ENCODE results near the gene FUOM.
"Not testable (repeated sequence)": the region's sequence is repeated elsewhere in the genome, so short reads cannot be mapped to it uniquely, and the experiment has no call there.

FUOM gene

DNA sequence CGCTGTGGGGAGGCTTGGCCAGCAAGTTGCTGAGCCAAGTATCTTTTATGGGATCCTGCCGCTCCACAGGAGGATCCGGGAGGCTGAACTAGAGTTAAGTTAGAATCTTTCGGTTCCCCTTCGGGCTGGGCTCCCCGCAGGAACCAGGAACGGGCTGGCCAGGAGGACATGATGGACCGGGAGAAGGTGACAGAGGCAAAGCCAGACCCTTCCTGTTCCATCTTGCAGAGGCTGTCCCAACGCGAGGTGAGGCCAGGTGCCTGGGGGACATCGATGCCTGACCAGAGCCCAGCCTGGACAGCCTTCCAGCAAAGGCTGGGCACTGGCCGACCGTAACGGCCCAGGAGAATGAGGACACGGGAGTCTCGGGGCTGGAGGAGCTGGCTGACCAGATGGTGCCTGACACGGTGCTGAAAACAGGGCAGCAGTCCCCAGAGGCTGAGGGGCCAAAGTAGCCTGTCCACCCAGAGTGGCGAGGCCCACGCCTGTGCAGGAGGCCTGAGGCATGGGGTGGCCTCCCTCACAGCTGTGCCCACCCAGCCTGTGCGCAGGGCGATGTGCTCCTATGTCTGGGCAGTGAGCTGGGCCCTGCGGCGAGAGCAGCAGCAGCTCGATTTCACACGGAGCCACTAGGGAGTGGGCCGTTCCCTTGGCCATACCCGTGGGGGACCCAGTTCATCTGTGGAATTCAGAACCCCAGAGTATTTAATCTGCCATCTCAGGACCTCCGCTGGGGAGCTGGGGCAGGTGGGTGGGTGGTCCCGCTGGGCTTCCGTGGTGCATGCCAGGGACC is 19.4 kb upstream of the FUOM start:
- no peaks in the 10 kb centered on the region for H3K27me3 ChIP-seq (ENCODE audit: control insufficient read depth in 1 of 2, insufficient read depth in 2 of 2, low read length in 2 of 2)
- H3K27ac ChIP-seq (ENCODE audit: low read length): no peak overlapping the region

GRCh38 chr10:133376183-133376582 is 18.4 kb upstream of the FUOM start:
- H3K9ac ChIP-seq (ENCODE audit: low read length in 2 of 2); H3K36me3 ChIP-seq (ENCODE audit: control insufficient read depth in 2 of 2, insufficient read depth in 2 of 2, low read length in 2 of 2); H3K9me3 ChIP-seq (ENCODE audit: control insufficient read depth in 2 of 2, low read length in 2 of 2); H3K27ac ChIP-seq (ENCODE audit: low read length); H3K4me3 ChIP-seq (ENCODE audit: low read length in 2 of 2); H3K27me3 ChIP-seq (ENCODE audit: control insufficient read depth in 1 of 2, insufficient read depth in 2 of 2, low read length in 2 of 2): not testable (repeated sequence)
- peaks cover 29% of the 10 kb centered on the region for H3K4me1 ChIP-seq (ENCODE audit: control insufficient read depth, insufficient read depth, low read length)

More for the DNA sequence above, 19.4 kb upstream of the FUOM start:
- H3K9me3 ChIP-seq (ENCODE audit: control insufficient read depth in 2 of 2, low read length in 2 of 2): no peaks in the 10 kb centered on the region
- H3K4me3 ChIP-seq (ENCODE audit: low read length in 2 of 2): peak overlapping the region in 1 of 2 donors; percentile 88
- H3K36me3 ChIP-seq (ENCODE audit: control insufficient read depth in 2 of 2, insufficient read depth in 2 of 2, low read length in 2 of 2): peaks cover 0 to 4% of the 10 kb centered on the region in 2 donors
- H3K4me1 ChIP-seq (ENCODE audit: control insufficient read depth, insufficient read depth, low read length): peaks cover 26% of the 10 kb centered on the region
- peak overlapping the region in 1 of 2 donors; percentile 64 for H3K9ac ChIP-seq (ENCODE audit: low read length in 2 of 2)

GRCh38 chr10:133375357-133376115 is 17.7 kb upstream of the FUOM start:
- Histone ChIP-seq H3K4me1 (ENCODE audit: control insufficient read depth, insufficient read depth, low read length) (peaks cover 29% of the 10 kb centered on the region), H3K27ac (ENCODE audit: low read length) (no peak overlapping the region), H3K9ac (ENCODE audit: low read length in 2 of 2) (no peak overlapping the region), H3K4me3 (ENCODE audit: low read length in 2 of 2) (no peak overlapping the region), H3K27me3 (ENCODE audit: control insufficient read depth in 1 of 2, insufficient read depth in 2 of 2, low read length in 2 of 2) (no peaks in the 10 kb centered on the region), H3K9me3 (ENCODE audit: control insufficient read depth in 2 of 2, low read length in 2 of 2) (no peaks in the 10 kb centered on the region), H3K36me3 (ENCODE audit: control insufficient read depth in 2 of 2, insufficient read depth in 2 of 2, low read length in 2 of 2) (peaks cover 0 to 2% of the 10 kb centered on the region in 2 donors)

- Histone ChIP-seq H3K27me3 (ENCODE audit: control insufficient read depth in 1 of 2, insufficient read depth in 2 of 2, low read length in 2 of 2) (no peaks in the 10 kb centered on the region), H3K9ac (ENCODE audit: low read length in 2 of 2) (peak within 1 kb of the TSS; percentile 53 to 71), H3K4me1 (ENCODE audit: control insufficient read depth, insufficient read depth, low read length) (peaks cover 19% of the 10 kb centered on the region), H3K36me3 (ENCODE audit: control insufficient read depth in 2 of 2, insufficient read depth in 2 of 2, low read length in 2 of 2) (peaks cover 12 to 19% of the 10 kb centered on the region in 2 donors), H3K4me3 (ENCODE audit: low read length in 2 of 2) (peak within 1 kb of the TSS; percentile 57 to 74), H3K27ac (ENCODE audit: low read length) (peak within 1 kb of the TSS; percentile 55), H3K9me3 (ENCODE audit: control insufficient read depth in 2 of 2, low read length in 2 of 2) (no peaks in the 10 kb centered on the region)
Measured at GRCh38 chr10:133373174-133374090, 15.6 kb upstream of the FUOM start, which contains the start of gene ECHS1. Gene ECHS1 (minus strand): TSS chr10:133373354. CDS start chr10:133373333, 21 bp downstream.

DNA sequence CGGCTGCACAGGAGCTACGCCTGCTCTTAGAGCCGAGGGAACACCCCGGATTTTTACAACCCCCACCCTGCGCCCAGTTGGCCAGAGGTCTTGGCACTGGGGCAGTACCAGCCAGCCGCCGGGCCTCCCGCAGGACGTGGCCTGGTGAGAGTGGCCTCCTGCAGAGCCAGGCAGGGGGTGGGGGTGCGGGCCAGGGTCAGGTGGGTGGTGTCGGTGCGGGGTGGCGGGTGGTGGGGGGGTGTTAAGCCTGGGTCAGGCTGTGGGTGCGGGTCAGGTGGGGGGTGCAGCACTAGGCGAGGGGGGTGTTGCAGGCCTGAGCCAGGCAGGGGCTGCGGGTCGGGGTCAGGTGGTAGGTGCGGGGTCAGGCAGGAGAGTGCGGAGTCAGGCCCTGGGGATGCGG is 14.7 kb upstream of the FUOM start:
- Histone ChIP-seq H3K9ac (ENCODE audit: low read length in 2 of 2) (no peak overlapping the region), H3K4me1 (ENCODE audit: control insufficient read depth, insufficient read depth, low read length) (peaks cover 14% of the 10 kb centered on the region), H3K27ac (ENCODE audit: low read length) (no peak overlapping the region), H3K4me3 (ENCODE audit: low read length in 2 of 2) (peak overlapping the region in 1 of 2 donors; percentile 40), H3K36me3 (ENCODE audit: control insufficient read depth in 2 of 2, insufficient read depth in 2 of 2, low read length in 2 of 2) (peaks cover 15 to 24% of the 10 kb centered on the region in 2 donors), H3K9me3 (ENCODE audit: control insufficient read depth in 2 of 2, low read length in 2 of 2) (no peaks in the 10 kb centered on the region), H3K27me3 (ENCODE audit: control insufficient read depth in 1 of 2, insufficient read depth in 2 of 2, low read length in 2 of 2) (no peaks in the 10 kb centered on the region)

DNA sequence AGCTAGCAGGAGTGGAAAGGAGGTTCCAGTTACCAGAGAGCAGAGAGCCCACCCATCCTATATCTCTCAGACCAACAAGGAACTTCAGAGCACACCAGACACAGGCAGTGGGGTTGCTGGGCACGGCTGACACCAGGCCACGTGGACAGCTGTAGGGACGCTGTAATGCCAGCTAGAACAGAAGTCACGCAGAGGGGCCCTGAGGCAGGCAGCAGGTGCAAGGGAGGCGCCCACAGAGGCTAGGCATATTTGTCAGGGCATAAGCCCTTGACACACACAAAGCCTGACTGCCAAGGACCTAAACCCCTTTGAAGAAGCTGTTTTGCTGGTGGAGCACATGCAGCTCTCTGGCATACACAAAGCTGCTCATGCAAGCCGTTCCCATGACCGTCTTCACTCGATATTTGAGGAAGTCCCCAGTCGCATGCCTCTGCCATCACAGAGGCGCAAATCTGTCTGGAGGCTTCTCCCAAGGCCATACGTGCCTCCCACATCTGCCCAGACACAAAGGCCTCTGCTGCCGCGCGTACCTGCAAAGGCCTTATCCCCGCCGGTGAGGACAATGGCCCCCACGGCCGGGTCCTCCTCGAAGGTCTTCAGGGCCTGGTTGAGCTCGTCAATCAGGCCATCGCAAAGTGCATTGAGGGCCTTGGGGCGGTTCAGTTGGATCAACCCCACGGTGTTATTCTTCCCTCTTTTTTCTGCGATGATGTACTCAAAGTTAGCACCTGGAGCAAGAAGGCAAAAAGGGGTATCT is 12.4 kb upstream of the FUOM start:
- Histone ChIP-seq H3K36me3 (ENCODE audit: control insufficient read depth in 2 of 2, insufficient read depth in 2 of 2, low read length in 2 of 2) (peaks cover 29 to 43% of the 10 kb centered on the region in 2 donors), H3K4me3 (ENCODE audit: low read length in 2 of 2) (no peak overlapping the region)

DNA sequence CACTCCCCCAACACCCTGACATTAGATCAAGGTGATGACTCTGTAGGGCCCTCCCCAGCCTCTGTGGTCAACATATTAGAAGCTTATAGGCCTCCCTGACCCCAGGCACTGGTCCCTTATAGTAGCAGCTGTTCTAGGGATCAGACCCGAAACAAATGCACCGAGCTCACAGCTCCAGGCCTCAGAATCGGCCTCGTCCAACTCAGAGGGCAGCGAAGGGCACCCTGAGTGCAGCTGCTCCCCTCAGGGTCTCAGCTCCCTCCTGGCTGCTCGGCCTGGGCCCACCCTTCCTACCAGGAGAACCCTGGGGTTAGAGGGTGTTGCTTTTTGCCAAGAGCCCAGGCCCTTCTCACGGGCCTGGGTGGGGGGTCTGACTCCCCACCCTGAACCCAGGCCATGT is 10.3 kb upstream of the FUOM start:
- Histone ChIP-seq H3K9me3 (ENCODE audit: control insufficient read depth in 2 of 2, low read length in 2 of 2) (no peaks in the 10 kb centered on the region), H3K4me1 (ENCODE audit: control insufficient read depth, insufficient read depth, low read length) (peaks cover 6% of the 10 kb centered on the region), H3K27me3 (ENCODE audit: control insufficient read depth in 1 of 2, insufficient read depth in 2 of 2, low read length in 2 of 2) (no peaks in the 10 kb centered on the region), H3K36me3 (ENCODE audit: control insufficient read depth in 2 of 2, insufficient read depth in 2 of 2, low read length in 2 of 2) (peaks cover 29 to 48% of the 10 kb centered on the region in 2 donors), H3K4me3 (ENCODE audit: low read length in 2 of 2) (no peak overlapping the region), H3K9ac (ENCODE audit: low read length in 2 of 2) (no peak overlapping the region), H3K27ac (ENCODE audit: low read length) (no peak overlapping the region)

More for the DNA sequence above, 12.4 kb upstream of the FUOM start:
- Histone ChIP-seq H3K27me3 (ENCODE audit: control insufficient read depth in 1 of 2, insufficient read depth in 2 of 2, low read length in 2 of 2) (no peaks in the 10 kb centered on the region), H3K9me3 (ENCODE audit: control insufficient read depth in 2 of 2, low read length in 2 of 2) (no peaks in the 10 kb centered on the region), H3K27ac (ENCODE audit: low read length) (no peak overlapping the region), H3K4me1 (ENCODE audit: control insufficient read depth, insufficient read depth, low read length) (peaks cover 13% of the 10 kb centered on the region), H3K9ac (ENCODE audit: low read length in 2 of 2) (no peak overlapping the region)

- not testable (repeated sequence) for H3K4me3 ChIP-seq (ENCODE audit: low read length in 2 of 2); H3K4me1 ChIP-seq (ENCODE audit: control insufficient read depth, insufficient read depth, low read length); H3K9me3 ChIP-seq (ENCODE audit: control insufficient read depth in 2 of 2, low read length in 2 of 2); H3K27ac ChIP-seq (ENCODE audit: low read length); H3K27me3 ChIP-seq (ENCODE audit: control insufficient read depth in 1 of 2, insufficient read depth in 2 of 2, low read length in 2 of 2); H3K9ac ChIP-seq (ENCODE audit: low read length in 2 of 2)
- peaks cover 32 to 54% of the 10 kb centered on the region in 2 donors for H3K36me3 ChIP-seq (ENCODE audit: control insufficient read depth in 2 of 2, insufficient read depth in 2 of 2, low read length in 2 of 2)
Measured at GRCh38 chr10:133367461-133367860, 9.6 kb upstream of the FUOM start.

- H3K4me1 ChIP-seq (ENCODE audit: control insufficient read depth, insufficient read depth, low read length): no peaks in the 10 kb centered on the region
- no peaks in the 10 kb centered on the region for H3K9me3 ChIP-seq (ENCODE audit: control insufficient read depth in 2 of 2, low read length in 2 of 2)
- H3K36me3 ChIP-seq (ENCODE audit: control insufficient read depth in 2 of 2, insufficient read depth in 2 of 2, low read length in 2 of 2): peaks cover 38 to 61% of the 10 kb centered on the region in 2 donors
- no peaks in the 10 kb centered on the region for H3K27me3 ChIP-seq (ENCODE audit: control insufficient read depth in 1 of 2, insufficient read depth in 2 of 2, low read length in 2 of 2)
- no peak overlapping the region for H3K9ac ChIP-seq (ENCODE audit: low read length in 2 of 2)
- no peak overlapping the region for H3K27ac ChIP-seq (ENCODE audit: low read length)
- H3K4me3 ChIP-seq (ENCODE audit: low read length in 2 of 2): no peak overlapping the region
Measured at GRCh38 chr10:133366751-133367150, 8.9 kb upstream of the FUOM start.

DNA sequence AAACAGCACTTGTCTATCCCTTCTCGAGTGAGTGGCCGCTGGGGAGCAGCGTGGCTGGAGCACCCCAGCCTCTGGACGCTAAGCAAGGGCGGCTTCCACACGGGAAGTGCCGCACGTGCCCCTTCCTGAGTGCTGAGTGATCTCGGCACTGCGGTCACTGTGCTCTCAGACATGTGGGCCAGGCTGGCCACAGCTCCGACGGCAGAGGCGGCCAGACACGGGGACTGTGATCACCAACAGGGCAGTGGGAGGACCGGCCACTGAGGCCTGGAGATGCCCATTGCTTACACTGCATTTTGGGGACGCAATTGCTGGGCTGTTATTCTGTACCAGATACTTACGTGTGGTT is 8.3 kb upstream of the FUOM start:
- H3K36me3 ChIP-seq (ENCODE audit: control insufficient read depth in 2 of 2, insufficient read depth in 2 of 2, low read length in 2 of 2): peaks cover 38 to 61% of the 10 kb centered on the region in 2 donors
- H3K27ac ChIP-seq (ENCODE audit: low read length): no peak overlapping the region

More for the DNA sequence above, 8.3 kb upstream of the FUOM start:
- H3K4me1 ChIP-seq (ENCODE audit: control insufficient read depth, insufficient read depth, low read length): no peaks in the 10 kb centered on the region
- H3K9me3 ChIP-seq (ENCODE audit: control insufficient read depth in 2 of 2, low read length in 2 of 2): no peaks in the 10 kb centered on the region
- no peaks in the 10 kb centered on the region for H3K27me3 ChIP-seq (ENCODE audit: control insufficient read depth in 1 of 2, insufficient read depth in 2 of 2, low read length in 2 of 2)
- no peak overlapping the region for H3K9ac ChIP-seq (ENCODE audit: low read length in 2 of 2)
- H3K4me3 ChIP-seq (ENCODE audit: low read length in 2 of 2): no peak overlapping the region

All from stomach smooth muscle (tissue), 2 donors.